HEK293 (cell line): ENCODE data around the gene CPNE9.
A peak's percentile ranks its signal among the peaks of the same experiment; 100 is the strongest.

Source experiments
- CTCF ChIA-PET: fragments of 350-600 bp; formaldehyde crosslinking; extraction: SDS; loops from one replicate; lab custom pipeline; 2021; ENCODE audit warnings: antibody characterized with exemption; lab: Yijun Ruan, JAX
- POLR2A ChIA-PET: fragments of 300-600 bp; formaldehyde crosslinking; extraction: SDS; loops from one replicate; lab custom pipeline; 2020; ENCODE audit warnings: antibody characterized with exemption, inconsistent platforms; lab: Yijun Ruan, JAX
- H3K27ac ChIP-seq: fragments of 200-500 bp; sonication (Bioruptor generic); 2 replicates; pipeline ENCODE4 v1.5.1; 2014; ENCODE audit warnings: low read depth, low read length, control low read depth, inconsistent platforms; ENCODE audit errors: extremely low read depth
- H3K36me3 ChIP-seq, 2 experiments: fragments of 200-500 bp in 1 of 2; sonication (Bioruptor generic) in 1 of 2; 1 replicate in 1 of 2; 2 replicates in 1 of 2; pipeline ENCODE4 v1.5.1; 2014 to 2017; ENCODE audit warnings: inconsistent platforms in 2 of 2, low read length in 2 of 2; ENCODE audit not compliant: control insufficient read depth in 2 of 2, insufficient read depth in 1 of 2
- H3K4me1 ChIP-seq: fragments of 200-500 bp; sonication (Bioruptor generic); 2 replicates; pipeline ENCODE4 v1.5.1; 2014; ENCODE audit warnings: mild to moderate bottlenecking, low read length, inconsistent platforms; ENCODE audit not compliant: control insufficient read depth, insufficient read depth
- H3K4me3 ChIP-seq: 2 replicates; pipeline ENCODE4 v1.5.1; 2011; ENCODE audit warnings: low read depth, mild to moderate bottlenecking, control low read depth, low read length, moderate library complexity
- H3K9me3 ChIP-seq: fragments of 200-500 bp; sonication (Bioruptor generic); 2 replicates; pipeline ENCODE4 v1.5.1; 2014; ENCODE audit warnings: low read depth, low read length, inconsistent platforms; ENCODE audit not compliant: control insufficient read depth, insufficient read depth
- HOXA7 ChIP-seq: sonication (generic); formaldehyde crosslinking; IDR thresholded peaks from 2 replicates; pipeline ENCODE4 v1.8.1; 2022; ENCODE audit warnings: missing genetic modification reagents, borderline replicate concordance
- KLF1 ChIP-seq: fragments of 450-650 bp; formaldehyde crosslinking; IDR thresholded peaks from 2 replicates; pipeline ENCODE4 v1.5.1; 2016; ENCODE audit warnings: missing biosample characterization, missing genetic modification characterization
- KLF10 ChIP-seq: fragments of 450-650 bp; IDR thresholded peaks from 2 replicates; pipeline ENCODE4 v1.5.1; 2018; ENCODE audit warnings: missing biosample characterization, mild to moderate bottlenecking, missing genetic modification characterization
- MZF1 ChIP-seq: fragments of 450-650 bp; formaldehyde crosslinking; IDR thresholded peaks from 2 replicates; pipeline ENCODE4 v1.5.1; 2017; ENCODE audit warnings: missing biosample characterization, missing genetic modification characterization, borderline replicate concordance
- SALL2 ChIP-seq: fragments of 450-650 bp; formaldehyde crosslinking; IDR thresholded peaks from 2 replicates; pipeline ENCODE4 v1.5.0; 2017; ENCODE audit warnings: missing biosample characterization, mild to moderate bottlenecking, missing genetic modification characterization, borderline replicate concordance
- TCF7L2 ChIP-seq: IDR thresholded peaks from 2 replicates; pipeline ENCODE4 v1.6.1; 2011; ENCODE audit warnings: low read depth, mild to moderate bottlenecking, inconsistent platforms, low read length, moderate library complexity, borderline replicate concordance
- WT1 ChIP-seq: fragments of 450-650 bp; formaldehyde crosslinking; IDR thresholded peaks from 2 replicates; pipeline ENCODE4 v1.5.1; 2016; ENCODE audit warnings: missing biosample characterization, missing genetic modification characterization
- ZBTB17 ChIP-seq: fragments of 450-650 bp; formaldehyde crosslinking; IDR thresholded peaks from 2 replicates; pipeline ENCODE4 v1.5.1; 2016; ENCODE audit warnings: missing biosample characterization, missing genetic modification characterization
- ZNF223 ChIP-seq: fragments of 450-650 bp; formaldehyde crosslinking; IDR thresholded peaks from 2 replicates; pipeline ENCODE4 v1.5.1; 2016; ENCODE audit warnings: missing biosample characterization, missing genetic modification characterization
- ZNF311 ChIP-seq: fragments of 450-650 bp; formaldehyde crosslinking; IDR thresholded peaks from 2 replicates; pipeline ENCODE4 v1.5.1; 2017; ENCODE audit warnings: missing biosample characterization, missing genetic modification characterization, borderline replicate concordance
- ZNF341 ChIP-seq: fragments of 450-650 bp; formaldehyde crosslinking; IDR thresholded peaks from 2 replicates; pipeline ENCODE4; 2016; ENCODE audit warnings: low read depth, missing biosample characterization, missing genetic modification characterization
- ZNF366 ChIP-seq: fragments of 450-650 bp; formaldehyde crosslinking; conservative IDR thresholded peaks from 2 replicates; pipeline ENCODE4 v1.5.1; 2016; ENCODE audit warnings: missing biosample characterization, missing genetic modification characterization
- ZNF416 ChIP-seq: fragments of 450-650 bp; formaldehyde crosslinking; IDR thresholded peaks from 2 replicates; pipeline ENCODE4 v1.5.1; 2016; ENCODE audit warnings: missing biosample characterization, missing genetic modification characterization
- ZNF555 ChIP-seq: fragments of 450-650 bp; formaldehyde crosslinking; conservative IDR thresholded peaks from 2 replicates; pipeline ENCODE4 v1.5.1; 2017; ENCODE audit warnings: missing biosample characterization, mild to moderate bottlenecking, missing genetic modification characterization, inconsistent platforms
- ZNF830 ChIP-seq: fragments of 450-650 bp; IDR thresholded peaks from 2 replicates; pipeline ENCODE4 v1.5.0; 2018; ENCODE audit warnings: missing biosample characterization, missing genetic modification characterization, low read depth, mild to moderate bottlenecking, moderate library complexity
- ZNF837 ChIP-seq: fragments of 450-650 bp; formaldehyde crosslinking; IDR thresholded peaks from 2 replicates; pipeline ENCODE4 v1.5.1; 2016; ENCODE audit warnings: missing biosample characterization, missing genetic modification characterization
- TF ChIP-seq, protein P1 (sequence below): fragments of 450-650 bp; formaldehyde crosslinking; IDR thresholded peaks from 2 replicates; pipeline ENCODE4 v1.5.1; 2016; ENCODE audit warnings: missing biosample characterization, missing genetic modification characterization
- TF ChIP-seq, protein P2 (sequence below): fragments of 450-650 bp; IDR thresholded peaks from 2 replicates; pipeline ENCODE4 v1.5.1; 2018; ENCODE audit warnings: missing biosample characterization, missing genetic modification characterization
- TF ChIP-seq, protein P3 (sequence below): fragments of 450-650 bp; formaldehyde crosslinking; IDR thresholded peaks from 2 replicates; pipeline ENCODE4 v1.5.1; 2016; ENCODE audit warnings: missing biosample characterization, missing genetic modification characterization
- TF ChIP-seq, protein P4 (sequence below): fragments of 450-650 bp; formaldehyde crosslinking; IDR thresholded peaks from 2 replicates; pipeline ENCODE4 v1.5.1; 2016; ENCODE audit warnings: missing biosample characterization, missing genetic modification characterization
- TF ChIP-seq, protein P5 (sequence below): fragments of 450-650 bp; formaldehyde crosslinking; IDR thresholded peaks from 2 replicates; pipeline ENCODE4; 2016; ENCODE audit warnings: missing biosample characterization, missing genetic modification characterization
- TF ChIP-seq, protein P6 (sequence below): fragments of 450-650 bp; formaldehyde crosslinking; IDR thresholded peaks from 2 replicates; pipeline ENCODE4 v1.5.1; 2016; ENCODE audit warnings: missing biosample characterization, missing genetic modification characterization
- TF ChIP-seq, protein P7 (sequence below): fragments of 450-650 bp; formaldehyde crosslinking; IDR thresholded peaks from 2 replicates; pipeline ENCODE4 v1.5.1; 2016; ENCODE audit warnings: missing biosample characterization, missing genetic modification characterization

The CPNE9 gene

DNA sequence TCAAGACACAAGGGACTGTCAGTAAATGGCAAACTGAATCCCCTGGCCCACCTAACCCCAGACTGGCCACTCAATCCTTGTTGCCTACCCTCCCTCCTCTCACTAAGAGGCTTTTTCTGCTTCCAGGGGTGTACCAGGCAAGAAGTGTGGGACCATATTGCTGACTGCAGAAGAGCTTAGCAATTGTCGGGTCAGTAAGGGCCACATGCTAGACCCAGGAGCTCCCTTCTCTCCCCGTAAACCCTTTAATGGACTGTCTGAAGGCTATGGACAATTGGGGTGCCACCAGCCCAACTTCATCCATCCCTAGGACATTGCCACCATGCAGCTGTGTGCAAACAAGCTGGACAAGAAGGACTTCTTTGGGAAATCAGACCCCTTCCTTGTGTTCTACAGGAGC is 8.8 kb downstream of the CPNE9 start (continued):
- TF ChIP-seq, protein P1, sequence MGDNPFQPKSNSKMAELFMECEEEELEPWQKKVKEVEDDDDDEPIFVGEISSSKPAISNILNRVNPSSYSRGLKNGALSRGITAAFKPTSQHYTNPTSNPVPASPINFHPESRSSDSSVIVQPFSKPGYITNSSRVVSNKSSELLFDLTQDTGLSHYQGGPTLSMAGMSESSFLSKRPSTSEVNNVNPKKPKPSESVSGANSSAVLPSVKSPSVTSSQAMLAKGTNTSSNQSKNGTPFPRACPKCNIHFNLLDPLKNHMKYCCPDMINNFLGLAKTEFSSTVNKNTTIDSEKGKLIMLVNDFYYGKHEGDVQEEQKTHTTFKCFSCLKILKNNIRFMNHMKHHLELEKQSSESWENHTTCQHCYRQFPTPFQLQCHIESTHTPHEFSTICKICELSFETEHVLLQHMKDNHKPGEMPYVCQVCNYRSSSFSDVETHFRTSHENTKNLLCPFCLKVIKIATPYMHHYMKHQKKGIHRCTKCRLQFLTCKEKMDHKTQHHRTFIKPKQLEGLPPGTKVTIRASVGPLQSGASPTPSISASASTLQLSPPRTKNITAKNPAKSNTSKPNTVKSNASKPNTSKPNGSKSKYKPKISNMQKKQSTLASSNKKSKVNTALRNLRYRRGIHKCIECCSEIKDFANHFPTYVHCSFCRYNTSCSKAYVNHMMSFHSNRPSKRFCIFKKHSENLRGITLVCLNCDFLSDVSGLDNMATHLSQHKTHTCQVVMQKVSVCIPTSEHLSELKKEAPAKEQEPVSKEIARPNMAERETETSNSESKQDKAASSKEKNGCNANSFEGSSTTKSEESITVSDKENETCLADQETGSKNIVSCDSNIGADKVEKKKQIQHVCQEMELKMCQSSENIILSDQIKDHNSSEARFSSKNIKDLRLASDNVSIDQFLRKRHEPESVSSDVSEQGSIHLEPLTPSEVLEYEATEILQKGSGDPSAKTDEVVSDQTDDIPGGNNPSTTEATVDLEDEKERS (tag by site-specific recombination) = no peak
- TF ChIP-seq, protein P2, sequence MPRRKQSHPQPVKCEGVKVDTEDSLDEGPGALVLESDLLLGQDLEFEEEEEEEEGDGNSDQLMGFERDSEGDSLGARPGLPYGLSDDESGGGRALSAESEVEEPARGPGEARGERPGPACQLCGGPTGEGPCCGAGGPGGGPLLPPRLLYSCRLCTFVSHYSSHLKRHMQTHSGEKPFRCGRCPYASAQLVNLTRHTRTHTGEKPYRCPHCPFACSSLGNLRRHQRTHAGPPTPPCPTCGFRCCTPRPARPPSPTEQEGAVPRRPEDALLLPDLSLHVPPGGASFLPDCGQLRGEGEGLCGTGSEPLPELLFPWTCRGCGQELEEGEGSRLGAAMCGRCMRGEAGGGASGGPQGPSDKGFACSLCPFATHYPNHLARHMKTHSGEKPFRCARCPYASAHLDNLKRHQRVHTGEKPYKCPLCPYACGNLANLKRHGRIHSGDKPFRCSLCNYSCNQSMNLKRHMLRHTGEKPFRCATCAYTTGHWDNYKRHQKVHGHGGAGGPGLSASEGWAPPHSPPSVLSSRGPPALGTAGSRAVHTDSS (tag by site-specific recombination) = no peak
- TF ChIP-seq ZNF830 = no peak
- TF ChIP-seq, protein P3, sequence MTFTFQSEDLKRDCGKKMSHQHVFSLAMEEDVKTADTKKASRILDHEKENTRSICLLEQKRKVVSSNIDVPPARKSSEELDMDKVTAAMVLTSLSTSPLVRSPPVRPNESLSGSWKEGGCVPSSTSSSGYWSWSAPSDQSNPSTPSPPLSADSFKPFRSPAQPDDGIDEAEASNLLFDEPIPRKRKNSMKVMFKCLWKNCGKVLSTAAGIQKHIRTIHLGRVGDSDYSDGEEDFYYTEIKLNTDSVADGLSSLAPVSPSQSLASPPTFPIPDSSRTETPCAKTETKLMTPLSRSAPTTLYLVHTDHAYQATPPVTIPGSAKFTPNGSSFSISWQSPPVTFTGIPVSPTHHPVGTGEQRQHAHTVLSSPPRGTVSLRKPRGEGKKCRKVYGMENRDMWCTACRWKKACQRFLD = no peak
- TF ChIP-seq ZNF555 = no peak
- TF ChIP-seq MZF1 (tag by site-specific recombination) = no peak
- TF ChIP-seq HOXA7 = no peak
- TF ChIP-seq, protein P4, sequence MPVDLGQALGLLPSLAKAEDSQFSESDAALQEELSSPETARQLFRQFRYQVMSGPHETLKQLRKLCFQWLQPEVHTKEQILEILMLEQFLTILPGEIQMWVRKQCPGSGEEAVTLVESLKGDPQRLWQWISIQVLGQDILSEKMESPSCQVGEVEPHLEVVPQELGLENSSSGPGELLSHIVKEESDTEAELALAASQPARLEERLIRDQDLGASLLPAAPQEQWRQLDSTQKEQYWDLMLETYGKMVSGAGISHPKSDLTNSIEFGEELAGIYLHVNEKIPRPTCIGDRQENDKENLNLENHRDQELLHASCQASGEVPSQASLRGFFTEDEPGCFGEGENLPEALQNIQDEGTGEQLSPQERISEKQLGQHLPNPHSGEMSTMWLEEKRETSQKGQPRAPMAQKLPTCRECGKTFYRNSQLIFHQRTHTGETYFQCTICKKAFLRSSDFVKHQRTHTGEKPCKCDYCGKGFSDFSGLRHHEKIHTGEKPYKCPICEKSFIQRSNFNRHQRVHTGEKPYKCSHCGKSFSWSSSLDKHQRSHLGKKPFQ (tag by site-specific recombination) = no peak

DNA sequence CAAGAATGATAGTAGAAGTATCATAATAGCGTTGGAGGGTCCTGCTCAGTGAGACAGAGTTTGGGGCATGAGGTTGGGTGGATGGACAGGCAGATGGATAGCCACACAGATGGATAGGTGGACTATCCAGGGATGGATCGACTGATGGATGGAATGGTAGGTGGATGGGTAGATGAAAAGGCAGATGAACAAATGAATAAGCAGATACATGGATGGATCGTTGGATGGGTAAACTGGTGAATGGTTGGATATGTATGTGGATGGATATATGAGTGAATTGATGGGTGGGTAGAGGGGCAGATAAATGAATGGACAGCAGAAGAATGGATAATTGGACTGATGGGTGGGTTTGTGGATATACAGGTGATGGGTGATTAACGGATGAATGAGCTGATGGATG is 9.5 kb downstream of the CPNE9 start:
- CTCF ChIA-PET = interaction anchor here (0.7 kb wide), 2 partner anchors 501 to 513 kb away, joined by 3 read pairs; no protein-coding TSS in a partner anchor
- POLR2A ChIA-PET = no interaction called here
- TF ChIP-seq ZNF416 (tag by site-specific recombination) = no peak
- no peak for TF ChIP-seq WT1
- no peak for TF ChIP-seq ZNF837 (tag by site-specific recombination)
- TF ChIP-seq, protein P5, sequence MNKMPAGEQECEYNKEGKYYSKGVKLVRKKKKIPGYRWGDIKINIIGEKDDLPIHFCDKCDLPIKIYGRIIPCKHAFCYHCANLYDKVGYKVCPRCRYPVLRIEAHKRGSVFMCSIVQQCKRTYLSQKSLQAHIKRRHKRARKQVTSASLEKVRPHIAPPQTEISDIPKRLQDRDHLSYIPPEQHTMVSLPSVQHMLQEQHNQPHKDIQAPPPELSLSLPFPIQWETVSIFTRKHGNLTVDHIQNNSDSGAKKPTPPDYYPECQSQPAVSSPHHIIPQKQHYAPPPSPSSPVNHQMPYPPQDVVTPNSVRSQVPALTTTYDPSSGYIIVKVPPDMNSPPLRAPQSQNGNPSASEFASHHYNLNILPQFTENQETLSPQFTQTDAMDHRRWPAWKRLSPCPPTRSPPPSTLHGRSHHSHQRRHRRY (tag by site-specific recombination) = no peak
- peak; percentile 41; the same call in 1 of the 2 replicates for TF ChIP-seq SALL2 (tag by site-specific recombination)
- TF ChIP-seq, protein P6, sequence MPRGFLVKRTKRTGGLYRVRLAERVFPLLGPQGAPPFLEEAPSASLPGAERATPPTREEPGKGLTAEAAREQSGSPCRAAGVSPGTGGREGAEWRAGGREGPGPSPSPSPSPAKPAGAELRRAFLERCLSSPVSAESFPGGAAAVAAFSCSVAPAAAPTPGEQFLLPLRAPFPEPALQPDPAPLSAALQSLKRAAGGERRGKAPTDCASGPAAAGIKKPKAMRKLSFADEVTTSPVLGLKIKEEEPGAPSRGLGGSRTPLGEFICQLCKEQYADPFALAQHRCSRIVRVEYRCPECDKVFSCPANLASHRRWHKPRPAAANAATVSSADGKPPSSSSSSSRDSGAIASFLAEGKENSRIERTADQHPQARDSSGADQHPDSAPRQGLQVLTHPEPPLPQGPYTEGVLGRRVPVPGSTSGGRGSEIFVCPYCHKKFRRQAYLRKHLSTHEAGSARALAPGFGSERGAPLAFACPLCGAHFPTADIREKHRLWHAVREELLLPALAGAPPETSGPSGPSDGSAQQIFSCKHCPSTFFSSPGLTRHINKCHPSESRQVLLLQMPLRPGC (tag by site-specific recombination) = no peak
- TF ChIP-seq ZNF311 (tag by site-specific recombination) = 0 out of 2 replicates have a peak, but pooled peaks have one; percentile 60
- TF ChIP-seq TCF7L2 = no peak
- TF ChIP-seq ZBTB17 (tag by site-specific recombination) = peak; percentile 56; the same call in 1 of the 2 replicates
- no peak for TF ChIP-seq ZNF223 (tag by site-specific recombination)
- TF ChIP-seq ZNF366 (tag by site-specific recombination) = 0 out of 2 replicates have a peak, but pooled peaks have one; percentile 29
- TF ChIP-seq KLF10 (tag by site-specific recombination) = no peak
- no peak for TF ChIP-seq ZNF341 (tag by site-specific recombination)
- TF ChIP-seq, protein P7, sequence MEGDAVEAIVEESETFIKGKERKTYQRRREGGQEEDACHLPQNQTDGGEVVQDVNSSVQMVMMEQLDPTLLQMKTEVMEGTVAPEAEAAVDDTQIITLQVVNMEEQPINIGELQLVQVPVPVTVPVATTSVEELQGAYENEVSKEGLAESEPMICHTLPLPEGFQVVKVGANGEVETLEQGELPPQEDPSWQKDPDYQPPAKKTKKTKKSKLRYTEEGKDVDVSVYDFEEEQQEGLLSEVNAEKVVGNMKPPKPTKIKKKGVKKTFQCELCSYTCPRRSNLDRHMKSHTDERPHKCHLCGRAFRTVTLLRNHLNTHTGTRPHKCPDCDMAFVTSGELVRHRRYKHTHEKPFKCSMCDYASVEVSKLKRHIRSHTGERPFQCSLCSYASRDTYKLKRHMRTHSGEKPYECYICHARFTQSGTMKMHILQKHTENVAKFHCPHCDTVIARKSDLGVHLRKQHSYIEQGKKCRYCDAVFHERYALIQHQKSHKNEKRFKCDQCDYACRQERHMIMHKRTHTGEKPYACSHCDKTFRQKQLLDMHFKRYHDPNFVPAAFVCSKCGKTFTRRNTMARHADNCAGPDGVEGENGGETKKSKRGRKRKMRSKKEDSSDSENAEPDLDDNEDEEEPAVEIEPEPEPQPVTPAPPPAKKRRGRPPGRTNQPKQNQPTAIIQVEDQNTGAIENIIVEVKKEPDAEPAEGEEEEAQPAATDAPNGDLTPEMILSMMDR (tag by site-specific recombination) = no peak
- no peak for TF ChIP-seq KLF1 (tag by site-specific recombination)
- TF ChIP-seq, protein P4 (tag by site-specific recombination) = no peak

More for the DNA sequence above, 9.5 kb downstream of the CPNE9 start:
- Histone ChIP-seq H3K36me3 (no peaks in the 10 kb centered on the region), H3K4me3 (no peak overlapping the region), H3K27ac (no peak overlapping the region), H3K4me1 (no peaks in the 10 kb centered on the region), H3K9me3 (no peaks in the 10 kb centered on the region)
